Measurements from ENCODE around the gene LYPD6B. TPM values are rescaled to one million over a fixed set of nuclear protein-coding genes. Genes with fewer than 3 reads are reported as not detected.

LYPD6B gene
- total and polyA plus RNA-seq, 2 donors (not counting 1 experiment from before 2014, with no cell fraction given): 1.5 to 2.7 TPM

GRCh38 chr2:149040451-149040850, 2.0 kb downstream of the LYPD6B start:
- intact Hi-C loops (cut with micrococcal nuclease): no loop called here

GRCh38 chr2:149041482-149041881, 3.0 kb downstream of the LYPD6B start:
- H3K9me3 ChIP-seq (ENCODE audit: control extremely low read depth in 1 of 3, control insufficient read depth in 2 of 3, insufficient read depth in 1 of 3, low read length in 2 of 3): peaks cover 0 to 3% (median 3%) of the 10 kb centered on the region in 3 donors
- H3K4me1 ChIP-seq (ENCODE audit: control insufficient read depth in 2 of 2, insufficient read depth in 2 of 2, low read length in 2 of 2): peaks cover 11 to 17% of the 10 kb centered on the region in 2 donors
- H3K4me1 Mint-ChIP-seq: peaks cover 14% of the 10 kb centered on the region
- intact Hi-C loops (cut with micrococcal nuclease): no loop called here
- no peaks in the 10 kb centered on the region for H4K20me1 ChIP-seq (ENCODE audit: control insufficient read depth, insufficient read depth, low read length, poor library complexity, severe bottlenecking)
- ChIA-PET POLR2A (no interaction called here), CTCF (interaction anchor here (1.1 to 5.1 kb wide), 2 partner anchors 11 to 24 kb away, joined by 3 to 54 read pairs; no protein-coding TSS in a partner anchor)
- DNase-seq (no peak), ATAC-seq (ENCODE audit: low read depth) (no peak)
- no peaks in the 10 kb centered on the region for H3K36me3 ChIP-seq (replicated peaks in 1 of 2; ENCODE audit: control extremely low read depth in 1 of 2, control insufficient read depth in 1 of 2, extremely low read depth in 1 of 2, insufficient read depth in 2 of 2, low read length in 1 of 2)
- H3K4me3 Mint-ChIP-seq: no peak overlapping the region
- H3K4me2 ChIP-seq (replicated peaks; ENCODE audit: low read depth, low read length, poor library complexity, severe bottlenecking): no peak overlapping the region
- H3K27ac ChIP-seq (ENCODE audit: low read length in 2 of 2): no peak overlapping the region
- no peak overlapping the region for H2AFZ ChIP-seq (ENCODE audit: insufficient read depth, low read depth, low read length, poor library complexity, severe bottlenecking)
- H3K4me3 ChIP-seq (ENCODE audit: control extremely low read depth in 1 of 5, extremely low read depth in 1 of 5, insufficient read depth in 1 of 5, low read depth in 2 of 5, low read length in 4 of 5): no peak overlapping the region
- TF ChIP-seq CTCF (IDR thresholded peaks at IDR 0.05) (no peak), EZH2 (IDR thresholded peaks at IDR 0.05; ENCODE audit: borderline replicate concordance, insufficient read depth, low read depth, low read length, poor library complexity, severe bottlenecking) (no peak)
- peaks cover 7% of the 10 kb centered on the region for H3K9me3 Mint-ChIP-seq (ENCODE audit: insufficient read depth)
- H3K27me3 ChIP-seq (replicated peaks in 1 of 4; ENCODE audit: control extremely low read depth in 1 of 4, control insufficient read depth in 3 of 4, insufficient read depth in 4 of 4, low read length in 3 of 4): peaks cover 0 to 17% (median 8%) of the 10 kb centered on the region in 4 experiments
- no peaks in the 10 kb centered on the region for H3K79me2 ChIP-seq (ENCODE audit: control insufficient read depth, insufficient read depth, low read length)
- peaks cover 14% of the 10 kb centered on the region for H3K27me3 Mint-ChIP-seq
- H3K9ac ChIP-seq (ENCODE audit: low read length): no peak overlapping the region
- no peak overlapping the region for H3K27ac Mint-ChIP-seq
- no CpG with 5 or more reads among the region's 1 CpG for WGBS (ENCODE audit: insufficient coverage)

More at GRCh38 chr2:149040451-149040850, 2.0 kb downstream of the LYPD6B start:
- Histone ChIP-seq H3K4me2 (replicated peaks; ENCODE audit: low read depth, low read length, poor library complexity, severe bottlenecking) (no peak overlapping the region), H3K27me3 (replicated peaks in 1 of 4; ENCODE audit: control extremely low read depth in 1 of 4, control insufficient read depth in 3 of 4, insufficient read depth in 4 of 4, low read length in 3 of 4) (peaks cover 0 to 17% (median 8%) of the 10 kb centered on the region in 4 experiments), H3K27ac (ENCODE audit: low read length in 2 of 2) (no peak overlapping the region), H3K36me3 (replicated peaks in 1 of 2; ENCODE audit: control extremely low read depth in 1 of 2, control insufficient read depth in 1 of 2, extremely low read depth in 1 of 2, insufficient read depth in 2 of 2, low read length in 1 of 2) (no peaks in the 10 kb centered on the region), H2AFZ (ENCODE audit: insufficient read depth, low read depth, low read length, poor library complexity, severe bottlenecking) (no peak overlapping the region), H3K9ac (ENCODE audit: low read length) (no peak overlapping the region), H3K4me3 (ENCODE audit: control extremely low read depth in 1 of 5, extremely low read depth in 1 of 5, insufficient read depth in 1 of 5, low read depth in 2 of 5, low read length in 4 of 5) (no peak overlapping the region), H3K4me1 (ENCODE audit: control insufficient read depth in 2 of 2, insufficient read depth in 2 of 2, low read length in 2 of 2) (peaks cover 11 to 20% of the 10 kb centered on the region in 2 donors), H3K9me3 (ENCODE audit: control extremely low read depth in 1 of 3, control insufficient read depth in 2 of 3, insufficient read depth in 1 of 3, low read length in 2 of 3) (no peaks in the 10 kb centered on the region), H4K20me1 (ENCODE audit: control insufficient read depth, insufficient read depth, low read length, poor library complexity, severe bottlenecking) (no peaks in the 10 kb centered on the region), H3K79me2 (ENCODE audit: control insufficient read depth, insufficient read depth, low read length) (no peaks in the 10 kb centered on the region)
- Mint-ChIP-seq H3K4me1 (peaks cover 17% of the 10 kb centered on the region), H3K4me3 (peak overlapping the region; percentile 42), H3K27me3 (peaks cover 14% of the 10 kb centered on the region), H3K9me3 (ENCODE audit: insufficient read depth) (peaks cover 3% of the 10 kb centered on the region), H3K27ac (no peak overlapping the region)
- DNase-seq (peak; percentile 45), ATAC-seq (ENCODE audit: low read depth) (no peak)
- CTCF ChIA-PET: interaction anchor here (1.0 to 5.1 kb wide), 3 partner anchors 9 to 23 kb away, joined by 3 to 54 read pairs (median 5); no protein-coding TSS in a partner anchor
- POLR2A ChIA-PET: no interaction called here
- TF ChIP-seq CTCF (IDR thresholded peaks at IDR 0.05) (peak; percentile 41), EZH2 (IDR thresholded peaks at IDR 0.05; ENCODE audit: borderline replicate concordance, insufficient read depth, low read depth, low read length, poor library complexity, severe bottlenecking) (no peak)
- 64% methylated on average over 6 of the region's 7 CpGs for WGBS (ENCODE audit: insufficient coverage)

Measured in B cell (primary cell).